Esophagus squamous epithelium (tissue), 5 donors: ENCODE data around the gene STK35. TPM values are rescaled to one million over a fixed set of nuclear protein-coding genes. Genes with fewer than 3 reads are reported as not detected.

Experiments used
- DNase-seq: peaks from one replicate; lab custom pipeline; 2025; lab: John Stamatoyannopoulos, UW
- H3K27ac ChIP-seq, 4 donors: fragments of 200-600 bp; sonication (generic); one replicate each; pipeline ENCODE4 v1.5.1; 2016 to 2019; ENCODE audit warnings: mild to moderate bottlenecking in 1 of 4
- H3K27me3 ChIP-seq, 4 donors: fragments of 200-600 bp; sonication (generic); 1 replicate in 3 of 4; 2 replicates in 1 of 4; pipeline versions ENCODE4 v1.5.1 to v1.6.0; 2017 to 2021; ENCODE audit warnings: antibody characterized with exemption in 1 of 4
- H3K36me3 ChIP-seq, 3 donors: fragments of 200-600 bp; sonication (generic); one replicate each; pipeline ENCODE4 v1.5.1; 2016 to 2019
- H3K4me1 ChIP-seq, 3 donors: fragments of 200-600 bp; sonication (generic); one replicate each; pipeline ENCODE4 v1.5.1; 2017 to 2019
- H3K4me3 ChIP-seq, 4 donors: fragments of 200-600 bp; sonication (generic); 1 replicate in 3 of 4; 2 replicates in 1 of 4; pipeline ENCODE4 v1.5.1; 2016 to 2019; ENCODE audit warnings: mild to moderate bottlenecking in 2 of 4, moderate library complexity in 1 of 4
- H3K9me3 ChIP-seq, 3 donors: fragments of 200-600 bp; sonication (generic); one replicate each; pipeline ENCODE4 v1.5.1; 2016 to 2019
- CTCF ChIP-seq, 6 experiments: fragments of 450-650 bp in 4 of 6; fragments of 200-600 bp in 2 of 6; sonication (generic) in 2 of 6; IDR thresholded peaks; one replicate each; pipeline ENCODE4 v1.5.1; 2016 to 2019; ENCODE audit warnings: antibody characterized with exemption in 6 of 6, mild to moderate bottlenecking in 4 of 6, moderate library complexity in 4 of 6
- POLR2A ChIP-seq, 4 donors: fragments of 450-650 bp; IDR thresholded peaks; one replicate each; pipeline ENCODE4 v1.6.1; 2017; ENCODE audit warnings: antibody characterized with exemption in 4 of 4, mild to moderate bottlenecking in 4 of 4, moderate library complexity in 3 of 4
- WGBS, 2 donors: methylation state at CpG; one replicate each; pipeline ENCODE4 v1.1.5; 2018; 5-methylcytosine and 5-hydroxymethylcytosine counted together
- intact Hi-C: fragments of 100-400 bp; cut with DNase I; formaldehyde crosslinking; loops from one replicate; pipeline ENCODE4 v1.15.0; 2022
- total RNA-seq, 4 donors: library from RNA; depleted of rRNA; stranded (reverse); fragments of >200 nt; gene quantifications; one replicate each; pipeline ENCODE4 v1.1.0, GENCODE V29; 2016
- donor health status: DM: yes; HTN: yes; CAD: no.

Gene STK35
- total RNA-seq, 4 donors from 2014 or later: 20.8 to 31.1 (median 26.1) TPM

GRCh38 chr20:2093883-2094282 is 7.7 kb upstream of the STK35 start:
- H3K4me1 ChIP-seq: no peaks in the 10 kb centered on the region
- intact Hi-C loops: no loop called here
- no peak overlapping the region for H3K4me3 ChIP-seq
- peaks cover 0 to 54% (median 0%) of the 10 kb centered on the region in 4 donors for H3K27me3 ChIP-seq
- 34% methylated on average over 8 of the region's 8 CpGs for WGBS, 2 donors
- H3K36me3 ChIP-seq: no peaks in the 10 kb centered on the region
- H3K9me3 ChIP-seq: no peaks in the 10 kb centered on the region
- H3K27ac ChIP-seq: no peak overlapping the region
- no peak for TF ChIP-seq POLR2A (IDR thresholded peaks at IDR 0.05)
- no peak for TF ChIP-seq CTCF (IDR thresholded peaks at IDR 0.05)
- DNase-seq: no peak

GRCh38 chr20:2101865-2102584 is 398 bp downstream of the STK35 start:
- intact Hi-C loops: no loop called here
- Histone ChIP-seq H3K9me3 (no peaks in the 10 kb centered on the region), H3K4me3 (peak overlapping the region; percentile 81 to 93 (median 85)), H3K4me1 (peaks cover 8 to 47% (median 31%) of the 10 kb centered on the region in 3 donors), H3K27me3 (no peaks in the 10 kb centered on the region), H3K36me3 (peaks cover 0 to 9% (median 0%) of the 10 kb centered on the region in 3 donors), H3K27ac (peak overlapping the region; percentile 96 to 100 (median 99))
- WGBS, 2 donors: 0% methylated on average over 6 to 8 of the region's 64 CpGs
- TF ChIP-seq POLR2A (IDR thresholded peaks at IDR 0.05): peak in 2 of 4 donors; percentile 34 to 37
- TF ChIP-seq CTCF (IDR thresholded peaks at IDR 0.05): peak in 3 of 6 experiments; percentile 10 to 29 (median 24)
- peak; percentile 73 for DNase-seq

- DNase-seq: peak; percentile 73
- Histone ChIP-seq H3K27me3 (no peaks in the 10 kb centered on the region), H3K4me3 (peak overlapping the region; percentile 81 to 93 (median 85)), H3K36me3 (peaks cover 0 to 17% (median 0%) of the 10 kb centered on the region in 3 donors), H3K9me3 (no peaks in the 10 kb centered on the region), H3K4me1 (peaks cover 14 to 55% (median 37%) of the 10 kb centered on the region in 3 donors), H3K27ac (peak overlapping the region; percentile 96 to 100 (median 99))
- peak in 2 of 4 donors; percentile 70 to 85 for TF ChIP-seq POLR2A (IDR thresholded peaks at IDR 0.05)
- peak in 2 of 6 experiments; percentile 1 to 21 for TF ChIP-seq CTCF (IDR thresholded peaks at IDR 0.05)
- intact Hi-C loops: no loop called here
- 0% methylated on average over 1 to 6 of the region's 95 CpGs for WGBS, 2 donors
Measured at GRCh38 chr20:2102585-2103460, 1.2 kb downstream of the STK35 start.

- peaks cover 0 to 19% (median 0%) of the 10 kb centered on the region in 3 donors for H3K36me3 ChIP-seq
- no peak for TF ChIP-seq POLR2A (IDR thresholded peaks at IDR 0.05)
- no peak for TF ChIP-seq CTCF (IDR thresholded peaks at IDR 0.05)
- no peak for DNase-seq
Measured at GRCh38 chr20:2103461-2104153, 2.0 kb downstream of the STK35 start.

More at GRCh38 chr20:2103461-2104153, 2.0 kb downstream of the STK35 start:
- intact Hi-C loops: no loop called here
- Histone ChIP-seq H3K4me3 (peak overlapping the region; percentile 81 to 93 (median 85)), H3K9me3 (no peaks in the 10 kb centered on the region), H3K4me1 (peaks cover 19 to 63% (median 41%) of the 10 kb centered on the region in 3 donors), H3K27ac (peak overlapping the region; percentile 96 to 100 (median 99)), H3K27me3 (no peaks in the 10 kb centered on the region)
- 1% methylated on average over 13 of the region's 13 CpGs for WGBS, 2 donors
